ENCODE results near the gene GRK2. TPM values are rescaled to one million over a fixed set of nuclear protein-coding genes. Genes with fewer than 3 reads are reported as not detected.

The GRK2 gene
- total and polyA plus RNA-seq, 2 of the 8 experiments (the other 6 are each of a cell fraction or from before 2014, with no cell fraction given) = 47.3 to 49.7 TPM

GRCh38 chr11:67320011-67320410 lies 53.7 kb downstream of the GRK2 start:
- H3K23ac ChIP-seq (ENCODE audit: insufficient read length) = no peak overlapping the region
- H4K91ac ChIP-seq (replicated peaks; ENCODE audit: insufficient read length, low read length) = no peak overlapping the region
- no peak overlapping the region for H2BK120ac ChIP-seq (replicated peaks; ENCODE audit: low read depth, low read length)
- no peak overlapping the region for H3K9ac ChIP-seq (replicated peaks in 1 of 4; ENCODE audit: extremely low read depth in 1 of 4, low read depth in 3 of 4, low read length in 3 of 4)
- peaks cover 0 to 3% (median 0%) of the 10 kb centered on the region in 4 experiments; a peak in 2 of 7 replicates for H3K4me1 ChIP-seq (replicated peaks in 1 of 4; ENCODE audit: control insufficient read depth in 3 of 4, insufficient read depth in 4 of 4, low read length in 3 of 4)
- H3K23me2 ChIP-seq (ENCODE audit: low read depth, low read length) = peaks cover 3% of the 10 kb centered on the region; the same call in 1 of the 2 replicates
- H3K79me1 ChIP-seq (ENCODE audit: low read depth, low read length) = no peaks in the 10 kb centered on the region
- no peak overlapping the region for H2BK12ac ChIP-seq (ENCODE audit: low read depth, low read length)
- no peaks in the 10 kb centered on the region for H3K36me3 ChIP-seq (ENCODE audit: control insufficient read depth in 2 of 4, insufficient read depth in 4 of 4, low read length in 3 of 4)
- H3K14ac ChIP-seq (ENCODE audit: insufficient read length) = no peak overlapping the region
- H2BK5ac ChIP-seq (ENCODE audit: low read depth, low read length) = no peak overlapping the region
- no peak overlapping the region for H2BK20ac ChIP-seq (ENCODE audit: low read length)
- peaks cover 0 to 2% of the 10 kb centered on the region in 2 experiments for H4K20me1 ChIP-seq (replicated peaks in 1 of 2; ENCODE audit: control insufficient read depth in 1 of 2, insufficient read depth in 2 of 2, low read length in 2 of 2)
- no peak overlapping the region for H3K4me2 ChIP-seq (ENCODE audit: insufficient read depth in 1 of 2, low read depth in 2 of 2, low read length in 2 of 2)
- peaks cover 5 to 16% (median 11%) of the 10 kb centered on the region in 4 experiments; a peak in 6 of 7 replicates for H3K27me3 ChIP-seq (replicated peaks in 1 of 4; ENCODE audit: control insufficient read depth in 3 of 4, extremely low read depth in 1 of 4, insufficient read depth in 3 of 4, low read length in 3 of 4)
- no peak overlapping the region for H3K27ac ChIP-seq (ENCODE audit: low read depth, low read length)
- WGBS, 2 experiments (ENCODE audit: extremely low coverage in 1 of 2, insufficient coverage in 1 of 2, insufficient read length in 1 of 2, insufficient replicate concordance in 2 of 2, low coverage in 1 of 2, low lambda C conversion rate in 2 of 2, missing lambda C conversion rate in 1 of 2) = 69% methylated on average over 3 of the region's 3 CpGs; no CpG with 5 or more reads in 1 of the 2 experiments
- no peaks in the 10 kb centered on the region for H3K9me3 ChIP-seq (ENCODE audit: insufficient read depth in 2 of 2, low read depth in 1 of 2, low read length in 1 of 2)
- H3K79me2 ChIP-seq (ENCODE audit: control insufficient read depth in 1 of 2, insufficient read depth in 2 of 2, low read length in 2 of 2) = no peaks in the 10 kb centered on the region
- no peak overlapping the region for H3K18ac ChIP-seq (ENCODE audit: extremely low read depth, low read length)
- H2AFZ ChIP-seq (ENCODE audit: low read length) = no peak overlapping the region
- no peak overlapping the region for H2BK15ac ChIP-seq (ENCODE audit: low read length)
- ChIA-PET CTCF (ENCODE audit: partially characterized antibody) (interaction anchor here (0.7 to 11.4 kb wide), 9 partner anchors 10 to 238 kb away, joined by 3 to 186 read pairs (median 4); partner anchors contain the start of genes GRK2 and POLD4), POLR2A (ENCODE audit: partially characterized antibody) (interaction anchor here (0.6 to 1.3 kb wide), 5 partner anchors 21 to 78 kb away, joined by 3 to 5 read pairs (median 3); partner anchors contain the start of gene POLD4)
- no peak overlapping the region for H3K56ac ChIP-seq (replicated peaks; ENCODE audit: insufficient read length, low read depth, low read length)
- no peak for DNase-seq (ENCODE audit: low read depth in 1 of 2, low spot score in 2 of 2)
- H2AK5ac ChIP-seq (ENCODE audit: low read depth, low read length) = no peak overlapping the region
- H3K4me3 ChIP-seq (ENCODE audit: extremely low read depth in 1 of 4, insufficient read depth in 2 of 4, low read depth in 3 of 4, low read length in 4 of 4) = no peak overlapping the region
- no peak overlapping the region for H4K8ac ChIP-seq (ENCODE audit: extremely low read depth, insufficient read depth, low read length)
- no peak overlapping the region for H3K4ac ChIP-seq (replicated peaks; ENCODE audit: insufficient read length, low read depth, low read length)
- no peak for FAIRE-seq
- H4K5ac ChIP-seq (ENCODE audit: insufficient read length, low read depth, low read length) = no peak overlapping the region
- TF ChIP-seq SIRT6 (IDR thresholded peaks at IDR 0.05; ENCODE audit: low read length) (no peak), SP2 (IDR thresholded peaks at IDR 0.05; ENCODE audit: low read length) (no peak), KDM5A (IDR thresholded peaks at IDR 0.05; ENCODE audit: low read length) (no peak), EP300 (IDR thresholded peaks at IDR 0.05; ENCODE audit: borderline replicate concordance in 1 of 2, low read depth in 2 of 2, low read length in 2 of 2) (no peak), HDAC2 (IDR thresholded peaks at IDR 0.05; ENCODE audit: borderline replicate concordance in 1 of 2, low read depth in 2 of 2, low read length in 2 of 2) (no peak), POU5F1 (IDR thresholded peaks at IDR 0.05; ENCODE audit: low read depth, low read length) (no peak), BCL11A (IDR thresholded peaks at IDR 0.05; ENCODE audit: low read depth in 2 of 2, low read length in 2 of 2) (no peak), NRF1 (IDR thresholded peaks at IDR 0.05; ENCODE audit: low read depth, low read length) (no peak), EGR1 (IDR thresholded peaks at IDR 0.05; ENCODE audit: borderline replicate concordance, low read depth, low read length) (no peak)
- TF ChIP-seq, protein P1, sequence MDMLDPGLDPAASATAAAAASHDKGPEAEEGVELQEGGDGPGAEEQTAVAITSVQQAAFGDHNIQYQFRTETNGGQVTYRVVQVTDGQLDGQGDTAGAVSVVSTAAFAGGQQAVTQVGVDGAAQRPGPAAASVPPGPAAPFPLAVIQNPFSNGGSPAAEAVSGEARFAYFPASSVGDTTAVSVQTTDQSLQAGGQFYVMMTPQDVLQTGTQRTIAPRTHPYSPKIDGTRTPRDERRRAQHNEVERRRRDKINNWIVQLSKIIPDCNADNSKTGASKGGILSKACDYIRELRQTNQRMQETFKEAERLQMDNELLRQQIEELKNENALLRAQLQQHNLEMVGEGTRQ (IDR thresholded peaks at IDR 0.05; ENCODE audit: low read length) = no peak

All from H1 (cell line).